Mesenchymal stem cell (in vitro differentiated cells and primary cell): ENCODE results near the gene MEGF11.
A peak's percentile ranks its signal among the peaks of the same experiment; 100 is the strongest.

ENCODE experiments used
- DNase-seq: peaks from one replicate; pipeline ENCODE4 v3.0.0-alpha.2; 2013
- H2AFZ ChIP-seq: one replicate; pipeline ENCODE4 v1.6.1; 2013; ENCODE audit warnings: low read depth, mild to moderate bottlenecking, control low read depth, inconsistent platforms, low read length, moderate library complexity
- H2AK5ac ChIP-seq: 2 replicates; pipeline ENCODE4 v1.6.1; 2013; ENCODE audit warnings: low read length, moderate library complexity, mild to moderate bottlenecking, inconsistent platforms; ENCODE audit not compliant: severe bottlenecking
- H2BK120ac ChIP-seq: one replicate; pipeline ENCODE4 v1.6.1; 2013; ENCODE audit warnings: low read depth, mild to moderate bottlenecking, inconsistent platforms, low read length, moderate library complexity
- H2BK12ac ChIP-seq, 2 experiments: one replicate each; pipeline ENCODE4 v1.6.1; 2013; ENCODE audit warnings: inconsistent platforms in 2 of 2, low read length in 2 of 2, mild to moderate bottlenecking in 2 of 2, moderate library complexity in 2 of 2, control low read depth in 1 of 2
- H2BK15ac ChIP-seq: one replicate; pipeline ENCODE4 v1.6.1; 2013; ENCODE audit warnings: mild to moderate bottlenecking, low read depth, inconsistent platforms; ENCODE audit not compliant: poor library complexity, severe bottlenecking
- H2BK5ac ChIP-seq: 2 replicates; pipeline ENCODE4 v1.6.1; 2013; ENCODE audit warnings: low read depth, mild to moderate bottlenecking, low read length, control low read depth, inconsistent platforms; ENCODE audit not compliant: poor library complexity, severe bottlenecking
- H3K14ac ChIP-seq, 2 experiments: one replicate each; pipeline ENCODE4 v1.6.1; 2013; ENCODE audit warnings: inconsistent platforms in 2 of 2, low read length in 2 of 2, control low read depth in 1 of 2, mild to moderate bottlenecking in 1 of 2, moderate library complexity in 1 of 2
- H3K18ac ChIP-seq, 2 experiments: one replicate each; pipeline ENCODE4 v1.6.1; 2013; ENCODE audit warnings: inconsistent platforms in 2 of 2, low read length in 2 of 2, control low read depth in 1 of 2, low read depth in 1 of 2, mild to moderate bottlenecking in 1 of 2
- H3K23ac ChIP-seq, 2 experiments: one replicate each; pipeline ENCODE4 v1.6.1; 2013; ENCODE audit warnings: inconsistent platforms in 2 of 2, low read length in 2 of 2, mild to moderate bottlenecking in 2 of 2, moderate library complexity in 2 of 2, control low read depth in 1 of 2
- H3K27ac ChIP-seq: 2 replicates; pipeline ENCODE4 v1.5.1; 2013; ENCODE audit warnings: mild to moderate bottlenecking, moderate library complexity, low read length, control low read depth, inconsistent platforms; ENCODE audit not compliant: poor library complexity, severe bottlenecking
- H3K27me3 ChIP-seq, 2 experiments: 2 replicates each; pipeline versions ENCODE4 v1.6.1 to v1.7.0; 2013; ENCODE audit warnings: low read length in 2 of 2, mild to moderate bottlenecking in 2 of 2, moderate library complexity in 2 of 2, control low read depth in 1 of 2, inconsistent platforms in 1 of 2; ENCODE audit not compliant: control insufficient read depth in 1 of 2, insufficient read depth in 1 of 2
- H3K36me3 ChIP-seq, 2 experiments: 2 replicates each; pipeline versions ENCODE4 v1.6.1 to v1.7.0; 2013; ENCODE audit warnings: low read length in 2 of 2, control low read depth in 1 of 2, inconsistent platforms in 1 of 2, low read depth in 1 of 2, mild to moderate bottlenecking in 1 of 2; ENCODE audit not compliant: insufficient read depth in 2 of 2, control insufficient read depth in 1 of 2
- H3K4ac ChIP-seq, 2 experiments: one replicate each; pipeline ENCODE4 v1.6.1; 2013; ENCODE audit warnings: inconsistent platforms in 2 of 2, low read length in 2 of 2, mild to moderate bottlenecking in 2 of 2, moderate library complexity in 2 of 2, control low read depth in 1 of 2, low read depth in 1 of 2
- H3K4me1 ChIP-seq: 2 replicates; pipeline ENCODE4 v1.6.1; 2013; ENCODE audit warnings: low read depth, low read length, control low read depth; ENCODE audit not compliant: control insufficient read depth, insufficient read depth
- H3K4me2 ChIP-seq: 2 replicates; pipeline ENCODE4 v1.6.1; 2013; ENCODE audit warnings: low read length, mild to moderate bottlenecking, inconsistent platforms; ENCODE audit not compliant: poor library complexity, severe bottlenecking
- H3K4me3 ChIP-seq, 2 experiments: 2 replicates each; pipeline versions ENCODE4 v1.5.1 to v1.7.0; 2013; ENCODE audit warnings: low read length in 2 of 2, mild to moderate bottlenecking in 2 of 2, control low read depth in 1 of 2, low read depth in 1 of 2; ENCODE audit not compliant: insufficient read depth in 1 of 2
- H3K79me1 ChIP-seq: replicated peaks from 2 replicates; pipeline ENCODE4 v1.6.1; 2013; ENCODE audit warnings: mild to moderate bottlenecking, control low read depth, low read length, inconsistent platforms; ENCODE audit not compliant: poor library complexity, severe bottlenecking
- H3K9ac ChIP-seq: 2 replicates; pipeline ENCODE4 v1.7.0; 2013; ENCODE audit warnings: mild to moderate bottlenecking, low read length, moderate library complexity
- H3K9me3 ChIP-seq: 2 replicates; pipeline ENCODE4 v1.7.0; 2013; ENCODE audit warnings: mild to moderate bottlenecking, low read length; ENCODE audit not compliant: control insufficient read depth
- H4K8ac ChIP-seq: one replicate; pipeline ENCODE4 v1.6.1; 2013; ENCODE audit warnings: inconsistent platforms, mild to moderate bottlenecking, low read length, moderate library complexity
- H4K91ac ChIP-seq: one replicate; pipeline ENCODE4 v1.6.1; 2013; ENCODE audit warnings: mild to moderate bottlenecking, low read length, inconsistent platforms
- WGBS: methylation state at CpG from one replicate; pipeline ENCODE4 v1.1.7; 2013; ENCODE audit warnings: mixed read lengths; 5-methylcytosine and 5-hydroxymethylcytosine counted together

Gene MEGF11

DNA sequence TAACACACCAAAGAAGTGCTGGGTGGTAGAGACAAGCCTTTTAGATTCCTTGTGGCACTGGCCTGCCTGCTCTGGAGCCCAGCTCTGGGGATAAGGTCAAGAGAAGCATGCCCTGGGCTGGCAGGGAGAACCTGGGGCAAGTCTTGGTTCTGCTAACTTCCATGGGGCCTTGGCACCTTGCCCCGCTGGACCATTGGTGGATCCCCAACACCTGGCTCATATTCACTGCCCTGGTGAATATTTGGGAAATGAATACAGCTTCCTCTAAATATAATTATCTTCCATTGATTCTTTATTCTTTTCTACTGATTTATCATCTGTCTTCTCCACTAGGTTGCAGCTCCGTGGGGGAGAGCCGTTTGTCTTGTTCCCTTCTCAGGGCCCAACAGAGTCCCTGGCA lies 294.7 kb downstream of the MEGF11 start:
- Histone ChIP-seq H3K9ac (no peak overlapping the region), H3K14ac (no peak overlapping the region), H3K9me3 (no peaks in the 10 kb centered on the region), H3K18ac (no peak overlapping the region), H2BK12ac (no peak overlapping the region), H3K4me3 (no peak overlapping the region), H4K91ac (no peak overlapping the region), H2BK120ac (no peak overlapping the region), H3K79me1 (no peaks in the 10 kb centered on the region), H2AFZ (no peak overlapping the region), H3K36me3 (no peaks in the 10 kb centered on the region), H3K4ac (no peak overlapping the region), H2BK15ac (no peak overlapping the region), H2BK5ac (no peak overlapping the region), H3K27ac (no peak overlapping the region), H2AK5ac (no peak overlapping the region), H4K8ac (no peak overlapping the region), H3K27me3 (peaks cover 60 to 74% of the 10 kb centered on the region in 2 experiments), H3K4me1 (peaks cover 3% of the 10 kb centered on the region), H3K23ac (peak overlapping the region in 1 of 2 experiments; percentile 29), H3K4me2 (no peak overlapping the region)
- DNase-seq: no peak
- no CpG with 5 or more reads among the region's 3 CpGs for WGBS

GRCh38 chr15:65957451-65957850 lies 296.1 kb downstream of the MEGF11 start:
- Histone ChIP-seq H3K36me3 (no peaks in the 10 kb centered on the region), H2BK5ac (no peak overlapping the region), H3K27me3 (peaks cover 48 to 67% of the 10 kb centered on the region in 2 experiments), H3K18ac (no peak overlapping the region), H3K23ac (no peak overlapping the region), H3K4ac (no peak overlapping the region), H3K9ac (no peak overlapping the region), H4K8ac (no peak overlapping the region), H3K9me3 (no peaks in the 10 kb centered on the region), H2BK120ac (no peak overlapping the region), H3K4me1 (peaks cover 3% of the 10 kb centered on the region), H4K91ac (no peak overlapping the region), H3K4me3 (no peak overlapping the region), H3K27ac (no peak overlapping the region), H2AK5ac (no peak overlapping the region), H3K79me1 (no peaks in the 10 kb centered on the region), H2BK12ac (no peak overlapping the region), H3K14ac (no peak overlapping the region), H2AFZ (no peak overlapping the region), H2BK15ac (no peak overlapping the region), H3K4me2 (no peak overlapping the region)
- 76% methylated on average over 7 of the region's 7 CpGs for WGBS
- DNase-seq: no peak

- Histone ChIP-seq H4K91ac (no peak overlapping the region), H2AK5ac (no peak overlapping the region), H3K18ac (no peak overlapping the region), H2BK15ac (no peak overlapping the region), H3K9me3 (no peaks in the 10 kb centered on the region), H3K14ac (no peak overlapping the region), H3K36me3 (no peaks in the 10 kb centered on the region), H3K4me2 (no peak overlapping the region), H3K9ac (no peak overlapping the region), H2BK120ac (no peak overlapping the region), H2AFZ (no peak overlapping the region), H4K8ac (no peak overlapping the region), H3K27ac (no peak overlapping the region), H3K79me1 (no peaks in the 10 kb centered on the region), H3K23ac (no peak overlapping the region), H3K4me1 (peaks cover 3% of the 10 kb centered on the region), H3K4me3 (no peak overlapping the region), H2BK5ac (no peak overlapping the region), H3K27me3 (peaks cover 43 to 67% of the 10 kb centered on the region in 2 experiments), H2BK12ac (no peak overlapping the region), H3K4ac (no peak overlapping the region)
- 92% methylated on average over 3 of the region's 3 CpGs for WGBS
- no peak for DNase-seq
Measured at GRCh38 chr15:65956899-65957298, 296.7 kb downstream of the MEGF11 start.

GRCh38 chr15:65956307-65956706 lies 297.2 kb downstream of the MEGF11 start:
- Histone ChIP-seq H3K4me3 (no peak overlapping the region), H2BK120ac (no peak overlapping the region), H2BK12ac (no peak overlapping the region), H3K18ac (no peak overlapping the region), H3K27ac (no peak overlapping the region), H3K14ac (no peak overlapping the region), H3K36me3 (no peaks in the 10 kb centered on the region), H3K27me3 (peaks cover 37 to 62% of the 10 kb centered on the region in 2 experiments), H2BK5ac (no peak overlapping the region), H2BK15ac (no peak overlapping the region), H3K9ac (no peak overlapping the region), H3K79me1 (no peaks in the 10 kb centered on the region), H3K9me3 (no peaks in the 10 kb centered on the region), H4K8ac (no peak overlapping the region), H3K4me1 (peaks cover 3% of the 10 kb centered on the region), H3K4ac (no peak overlapping the region), H2AK5ac (no peak overlapping the region), H4K91ac (no peak overlapping the region), H3K23ac (no peak overlapping the region), H3K4me2 (no peak overlapping the region), H2AFZ (no peak overlapping the region)
- WGBS: 69% methylated on average over 2 of the region's 2 CpGs
- no peak for DNase-seq
